ENCODE measurements around the gene FRMD4A. TPM values are rescaled to one million over a fixed set of nuclear protein-coding genes. Genes with fewer than 3 reads are reported as not detected.
A peak's percentile ranks its signal among the peaks of the same experiment; 100 is the strongest.
"Not testable (repeated sequence)": the region's sequence is repeated elsewhere in the genome, so short reads cannot be mapped to it uniquely, and the experiment has no call there.

The FRMD4A gene
- total RNA-seq, 1 donor from 2014 or later: 98.0 TPM

GRCh38 chr10:14173391-14173705 lies 157.4 kb downstream of the FRMD4A start:
- peak; percentile 75 for ATAC-seq
- intact Hi-C loops (cut with DNase I): no loop called here
- no peak for DNase-seq (ENCODE audit: low spot score)

GRCh38 chr10:14172336-14172950 lies 158.3 kb downstream of the FRMD4A start:
- no peak for DNase-seq (ENCODE audit: low spot score)
- ATAC-seq: no peak
- intact Hi-C loops (cut with DNase I): no loop called here

GRCh38 chr10:14171336-14171735 lies 159.4 kb downstream of the FRMD4A start:
- DNase-seq (ENCODE audit: low spot score) (no peak), ATAC-seq (no peak)

GRCh38 chr10:14163377-14164086 lies 167.2 kb downstream of the FRMD4A start:
- intact Hi-C loops (cut with DNase I): no loop called here
- DNase-seq (ENCODE audit: low spot score): no peak
- no peak for ATAC-seq

More at GRCh38 chr10:14171336-14171735, 159.4 kb downstream of the FRMD4A start:
- intact Hi-C loops (cut with DNase I): no loop called here

- ATAC-seq (no peak), DNase-seq (ENCODE audit: low spot score) (no peak)
- intact Hi-C loops (cut with DNase I): no loop called here
These were observed 167.9 kb downstream of the FRMD4A start for GRCh38 chr10:14162629-14163344.

GRCh38 chr10:14162061-14162460 lies 168.7 kb downstream of the FRMD4A start:
- intact Hi-C loops (cut with DNase I): no loop called here
- DNase-seq (ENCODE audit: low spot score): no peak
- ATAC-seq: no peak

GRCh38 chr10:14160299-14160698 lies 170.4 kb downstream of the FRMD4A start:
- intact Hi-C loops (cut with DNase I): no loop called here
- ATAC-seq (no peak), DNase-seq (ENCODE audit: low spot score) (no peak)

GRCh38 chr10:14158575-14158974 lies 172.1 kb downstream of the FRMD4A start:
- ATAC-seq (no peak), DNase-seq (ENCODE audit: low spot score) (no peak)
- intact Hi-C loops (cut with DNase I): no loop called here

GRCh38 chr10:14156104-14156503 lies 174.6 kb downstream of the FRMD4A start:
- intact Hi-C loops (cut with DNase I): no loop called here
- DNase-seq (ENCODE audit: low spot score): no peak
- ATAC-seq: no peak

GRCh38 chr10:14153570-14154055 lies 177.1 kb downstream of the FRMD4A start:
- ATAC-seq (no peak), DNase-seq (ENCODE audit: low spot score) (no peak)
- intact Hi-C loops (cut with DNase I): no loop called here

- no peak for DNase-seq (ENCODE audit: low spot score)
- intact Hi-C loops (cut with DNase I): no loop called here
- ATAC-seq: no peak
These were observed 179.2 kb downstream of the FRMD4A start for GRCh38 chr10:14151571-14151970.

- intact Hi-C loops (cut with DNase I): no loop called here
- no peak for ATAC-seq
- DNase-seq (ENCODE audit: low spot score): no peak
These were observed 180.2 kb downstream of the FRMD4A start for GRCh38 chr10:14150526-14150925.

- DNase-seq (ENCODE audit: low spot score): no peak
- no peak for ATAC-seq
- intact Hi-C loops (cut with DNase I): no loop called here
These were observed 184.2 kb downstream of the FRMD4A start for GRCh38 chr10:14146501-14146900.

GRCh38 chr10:14146025-14146424 lies 184.7 kb downstream of the FRMD4A start:
- DNase-seq (ENCODE audit: low spot score): no peak
- ATAC-seq: no peak
- intact Hi-C loops (cut with DNase I): no loop called here

GRCh38 chr10:14144451-14144850 lies 186.3 kb downstream of the FRMD4A start:
- intact Hi-C loops (cut with DNase I): no loop called here
- DNase-seq (ENCODE audit: low spot score) (no peak), ATAC-seq (no peak)

GRCh38 chr10:14142606-14143250 lies 188.0 kb downstream of the FRMD4A start:
- no peak for DNase-seq (ENCODE audit: low spot score)
- intact Hi-C loops (cut with DNase I): no loop called here
- ATAC-seq: no peak

GRCh38 chr10:14141283-14141682 lies 189.4 kb downstream of the FRMD4A start:
- intact Hi-C loops (cut with DNase I): no loop called here
- no peak for ATAC-seq
- no peak for DNase-seq (ENCODE audit: low spot score)

- no peak for ATAC-seq
- intact Hi-C loops (cut with DNase I): no loop called here
- DNase-seq (ENCODE audit: low spot score): no peak
These were observed 193.3 kb downstream of the FRMD4A start for GRCh38 chr10:14137391-14137790.

GRCh38 chr10:14135196-14135595 lies 195.5 kb downstream of the FRMD4A start:
- intact Hi-C loops (cut with DNase I); ATAC-seq; DNase-seq (ENCODE audit: low spot score): not testable (repeated sequence)

- DNase-seq (ENCODE audit: low spot score) (no peak), ATAC-seq (no peak)
- intact Hi-C loops (cut with DNase I): no loop called here
These were observed 196.4 kb downstream of the FRMD4A start for GRCh38 chr10:14134275-14134674.

All from sciatic nerve (tissue), 2 donors.